Cardiac fibroblast (primary cell): ENCODE data around the gene FAM217B.

Source experiments
- DNase-seq, 2 donors: peaks; one replicate each; pipeline versions ENCODE4 v3.0.0 to v3.0.0-alpha.2; 2010; ENCODE audit warnings: low read depth in 2 of 2
- H3K4me3 ChIP-seq, 2 donors: replicated peaks in 1 of 2; 1 replicate in 1 of 2; 2 replicates in 1 of 2; pipeline ENCODE4 v1.5.1; 2011; ENCODE audit warnings: low read depth in 2 of 2, low read length in 2 of 2, mild to moderate bottlenecking in 2 of 2, moderate library complexity in 1 of 2
- TF ChIP-seq, protein P1 (sequence below): IDR thresholded peaks from one replicate; pipeline ENCODE4 v1.5.1; 2011; ENCODE audit warnings: low read depth, mild to moderate bottlenecking, low read length, inconsistent platforms

The FAM217B gene

DNA sequence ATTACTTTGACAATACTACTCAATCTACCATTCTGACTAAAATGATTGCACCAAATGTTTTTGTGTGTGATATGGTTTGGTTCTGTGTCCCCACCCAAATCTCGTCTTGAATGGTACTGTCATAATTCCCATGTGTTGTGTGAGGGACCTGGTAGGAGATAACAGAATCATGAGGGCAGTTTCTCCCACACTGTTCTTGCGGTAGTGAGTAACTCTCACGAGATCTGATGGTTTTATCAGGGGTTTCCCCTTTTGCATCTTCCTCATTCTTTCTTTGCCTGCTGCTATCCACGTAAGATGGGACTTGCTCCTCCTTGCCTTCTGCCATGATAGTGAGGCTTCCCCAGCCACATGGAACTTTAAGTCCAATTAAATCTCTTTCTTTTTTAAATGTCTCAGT is 27.6 kb upstream of the FAM217B start:
- TF ChIP-seq, protein P1, sequence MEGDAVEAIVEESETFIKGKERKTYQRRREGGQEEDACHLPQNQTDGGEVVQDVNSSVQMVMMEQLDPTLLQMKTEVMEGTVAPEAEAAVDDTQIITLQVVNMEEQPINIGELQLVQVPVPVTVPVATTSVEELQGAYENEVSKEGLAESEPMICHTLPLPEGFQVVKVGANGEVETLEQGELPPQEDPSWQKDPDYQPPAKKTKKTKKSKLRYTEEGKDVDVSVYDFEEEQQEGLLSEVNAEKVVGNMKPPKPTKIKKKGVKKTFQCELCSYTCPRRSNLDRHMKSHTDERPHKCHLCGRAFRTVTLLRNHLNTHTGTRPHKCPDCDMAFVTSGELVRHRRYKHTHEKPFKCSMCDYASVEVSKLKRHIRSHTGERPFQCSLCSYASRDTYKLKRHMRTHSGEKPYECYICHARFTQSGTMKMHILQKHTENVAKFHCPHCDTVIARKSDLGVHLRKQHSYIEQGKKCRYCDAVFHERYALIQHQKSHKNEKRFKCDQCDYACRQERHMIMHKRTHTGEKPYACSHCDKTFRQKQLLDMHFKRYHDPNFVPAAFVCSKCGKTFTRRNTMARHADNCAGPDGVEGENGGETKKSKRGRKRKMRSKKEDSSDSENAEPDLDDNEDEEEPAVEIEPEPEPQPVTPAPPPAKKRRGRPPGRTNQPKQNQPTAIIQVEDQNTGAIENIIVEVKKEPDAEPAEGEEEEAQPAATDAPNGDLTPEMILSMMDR: no peak

DNA sequence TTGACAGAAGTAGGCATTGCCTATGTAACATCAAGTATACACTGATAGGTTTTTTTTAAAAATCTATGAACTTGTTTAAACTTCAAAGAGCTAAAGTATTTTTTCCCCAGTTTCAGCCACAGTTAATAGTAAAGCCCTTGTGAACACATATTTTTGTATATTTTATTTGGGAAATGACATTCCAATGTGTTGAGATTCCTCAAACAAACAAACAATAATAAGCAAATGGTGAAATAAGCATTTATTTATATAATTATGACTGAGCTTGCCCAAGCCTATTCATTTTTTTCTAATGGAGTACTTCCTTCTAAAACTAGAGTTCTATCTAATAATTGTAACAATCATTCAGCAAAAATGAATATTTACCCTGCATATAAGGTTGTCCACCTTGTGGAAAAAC is 19.2 kb upstream of the FAM217B start:
- TF ChIP-seq, protein P1: no peak
- no peak for DNase-seq
- H3K4me3 ChIP-seq: no peak overlapping the region

More for the DNA sequence above, 27.6 kb upstream of the FAM217B start:
- H3K4me3 ChIP-seq: no peak overlapping the region
- DNase-seq: peak in 1 of 2 donors; percentile 4

DNA sequence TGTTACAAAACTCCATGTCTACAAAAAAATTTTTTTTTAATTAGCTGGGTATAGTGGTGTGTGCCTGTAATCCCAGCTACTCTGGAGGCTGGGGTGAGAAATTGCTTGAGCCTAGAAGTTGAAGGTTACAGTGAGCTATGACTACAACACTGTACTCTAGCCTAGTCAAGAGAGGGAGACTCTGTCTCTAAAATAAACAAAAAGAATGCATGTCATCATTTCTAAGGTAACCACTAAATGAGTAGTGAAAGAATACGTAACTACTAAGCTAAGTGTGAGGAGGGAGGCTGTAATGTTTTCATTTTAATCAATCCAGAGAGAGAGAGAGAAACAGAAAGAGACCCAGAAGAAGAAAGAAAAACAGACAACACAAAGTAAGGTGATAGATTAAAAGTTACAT is 16.7 kb upstream of the FAM217B start:
- H3K4me3 ChIP-seq: no peak overlapping the region
- TF ChIP-seq, protein P1: no peak
- no peak for DNase-seq

DNA sequence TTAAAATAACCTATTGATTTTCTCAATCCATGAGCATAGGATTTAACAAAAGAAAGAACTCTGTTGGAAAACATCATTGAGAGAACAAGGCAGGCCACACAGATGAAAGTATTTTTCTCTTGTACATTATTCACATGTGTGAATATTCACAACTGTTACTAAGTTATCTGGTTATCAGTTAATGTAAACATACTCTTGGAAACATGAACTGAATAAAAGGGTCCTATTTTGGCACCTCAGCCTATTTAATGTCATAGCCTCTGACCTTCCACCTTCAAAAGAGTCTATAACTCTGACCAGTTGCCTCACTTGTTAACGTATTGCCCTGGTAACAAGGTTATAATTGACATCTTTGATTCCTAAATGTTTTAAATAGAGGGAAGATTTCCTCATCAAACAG is 14.8 kb upstream of the FAM217B start:
- TF ChIP-seq, protein P1: no peak
- no peak for DNase-seq
- H3K4me3 ChIP-seq: no peak overlapping the region

- DNase-seq: no peak
- H3K4me3 ChIP-seq: no peak overlapping the region
- TF ChIP-seq, protein P1: no peak
Observed at GRCh38 chr20:59925899-59926298, 14.3 kb upstream of the FAM217B start.

DNA sequence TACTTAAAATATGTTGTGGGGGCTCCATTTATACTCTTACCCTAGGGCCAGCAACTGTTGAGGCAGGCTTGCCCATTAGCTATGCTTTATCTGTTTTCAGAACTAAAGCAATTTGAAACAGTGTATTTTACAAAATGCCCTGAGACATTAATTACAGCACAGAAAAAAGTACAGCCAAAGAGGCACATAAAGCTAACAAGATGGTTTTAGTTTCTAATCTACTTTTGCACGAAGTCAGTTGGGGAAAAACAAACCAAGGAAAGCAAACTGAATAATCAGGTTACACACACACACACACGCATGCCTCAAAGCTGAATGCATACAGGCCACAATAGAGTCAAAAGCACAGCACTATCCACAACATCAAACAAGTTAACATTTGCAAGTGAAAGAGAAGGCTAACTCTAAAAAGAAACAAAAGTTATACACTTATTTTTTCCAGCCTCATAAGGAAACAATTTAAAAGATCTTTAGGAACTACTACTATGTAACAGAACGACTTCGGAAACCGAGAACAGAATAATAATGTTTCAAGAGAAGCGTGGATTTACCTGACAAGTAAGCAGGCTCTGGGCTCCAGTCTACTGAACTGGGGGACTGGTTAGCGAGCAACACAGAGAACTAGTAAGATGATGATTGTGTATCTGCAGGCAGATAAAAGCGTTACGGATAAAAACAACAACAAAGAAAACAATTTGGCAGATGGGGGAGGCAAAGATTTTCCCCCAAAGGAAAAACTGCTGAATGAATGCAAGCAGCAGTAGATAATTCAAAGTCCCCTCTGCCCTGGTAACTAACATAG is 8.5 kb upstream of the FAM217B start:
- H3K4me3 ChIP-seq: no peak overlapping the region
- no peak for DNase-seq
- TF ChIP-seq, protein P1: no peak
